ENCODE results near the gene STRADA. TPM values are rescaled to one million over a fixed set of nuclear protein-coding genes. Genes with fewer than 3 reads are reported as not detected.

The STRADA gene
- total and polyA plus RNA-seq, 9 donors, result 21.8 to 46.2 (median 34.4) TPM

- Histone ChIP-seq H3K9me3 (no peaks in the 10 kb centered on the region), H3K4me3 (peak overlapping the region; percentile 68), H3K36me3 (no peaks in the 10 kb centered on the region), H3K27ac (no peak overlapping the region), H3K27me3 (no peaks in the 10 kb centered on the region), H3K4me1 (ENCODE audit: insufficient read depth) (peaks cover 3% of the 10 kb centered on the region)
- WGBS, 3 donors, result 3 to 10% (median 4%) methylated on average over 8 of the region's 8 CpGs
- intact Hi-C loops (cut with DNase I), result loop anchor here in 1 of 4 donors (10.0 kb wide), 1 partner anchor 59 kb away; no protein-coding TSS in a partner anchor
- no peak for DNase-seq
- TF ChIP-seq CTCF (IDR thresholded peaks at IDR 0.05) (no peak), EP300 (IDR thresholded peaks at IDR 0.05) (no peak), POLR2A (IDR thresholded peaks at IDR 0.05) (no peak)
Measured at GRCh38 chr17:63775420-63775819, 33.8 kb upstream of the STRADA start.

GRCh38 chr17:63774969-63775265 is 33.3 kb upstream of the STRADA start:
- Histone ChIP-seq H3K9me3 (no peaks in the 10 kb centered on the region), H3K4me3 (peak overlapping the region; percentile 68), H3K4me1 (ENCODE audit: insufficient read depth) (peaks cover 3% of the 10 kb centered on the region), H3K36me3 (no peaks in the 10 kb centered on the region), H3K27ac (peak overlapping the region in 1 of 2 donors; percentile 96), H3K27me3 (no peaks in the 10 kb centered on the region)
- intact Hi-C loops (cut with DNase I), result loop anchor here in 1 of 4 donors (10.0 kb wide), 1 partner anchor 60 kb away; no protein-coding TSS in a partner anchor
- no peak for DNase-seq
- 1 to 2% (median 1%) methylated on average over 4 of the region's 4 CpGs for WGBS, 3 donors
- TF ChIP-seq CTCF (IDR thresholded peaks at IDR 0.05) (no peak), POLR2A (IDR thresholded peaks at IDR 0.05) (no peak), EP300 (IDR thresholded peaks at IDR 0.05) (no peak)

GRCh38 chr17:63774141-63774968 is 32.8 kb upstream of the STRADA start, which contains the start of gene DDX42:
TSS of gene DDX42 (plus strand) at chr17:63774170. CDS start at chr17:63787050, 12,880 bp downstream.
- DNase-seq, result peak; percentile 45 to 94 (median 90)
- peak in 1 of 3 donors; percentile 17 for TF ChIP-seq CTCF (IDR thresholded peaks at IDR 0.05)
- TF ChIP-seq EP300 (IDR thresholded peaks at IDR 0.05), result no peak
- peak; percentile 44 for TF ChIP-seq POLR2A (IDR thresholded peaks at IDR 0.05)
- peak within 1 kb of the TSS; percentile 84 to 96 for H3K27ac ChIP-seq
- H3K36me3 ChIP-seq, result no peaks in the 10 kb centered on the region
- intact Hi-C loops (cut with DNase I), result loop anchor here in 1 of 4 donors (10.0 kb wide), 1 partner anchor 60 kb away; no protein-coding TSS in a partner anchor
- H3K4me3 ChIP-seq, result peak within 1 kb of the TSS; percentile 68
- peaks cover 3% of the 10 kb centered on the region for H3K4me1 ChIP-seq (ENCODE audit: insufficient read depth)
- H3K27me3 ChIP-seq, result no peaks in the 10 kb centered on the region
- no peaks in the 10 kb centered on the region for H3K9me3 ChIP-seq
- 0 to 1% (median 0%) methylated on average over 48 to 67 of the region's 67 CpGs for WGBS, 3 donors

GRCh38 chr17:63773272-63774140 is 31.9 kb upstream of the STRADA start, which contains the start of gene CCDC47:
TSS of gene CCDC47 (minus strand) at chr17:63773597. CDS start at chr17:63766175, 7,422 bp downstream.
- Histone ChIP-seq H3K9me3 (no peaks in the 10 kb centered on the region), H3K27ac (peak within 1 kb of the TSS; percentile 84 to 96), H3K27me3 (no peaks in the 10 kb centered on the region), H3K36me3 (no peaks in the 10 kb centered on the region), H3K4me3 (peak within 1 kb of the TSS; percentile 68), H3K4me1 (ENCODE audit: insufficient read depth) (peaks cover 3% of the 10 kb centered on the region)
- 0% methylated on average over 74 of the region's 74 CpGs for WGBS, 3 donors
- intact Hi-C loops (cut with DNase I), result loop anchor here in 1 of 4 donors (10.0 kb wide), 1 partner anchor 61 kb away; no protein-coding TSS in a partner anchor
- peak; percentile 98 to 99 (median 98) for DNase-seq
- no peak for TF ChIP-seq CTCF (IDR thresholded peaks at IDR 0.05)
- TF ChIP-seq EP300 (IDR thresholded peaks at IDR 0.05), result peak; percentile 93
- TF ChIP-seq POLR2A (IDR thresholded peaks at IDR 0.05), result peak; percentile 99
